DND-41 (cell line): ENCODE data around the gene RELT.

ENCODE experiments used
- ATAC-seq: fragments of 200-7000 bp; cut with Tn5 transposase; 3 replicates; pipeline ENCODE4 v1.9.1; 2021; ENCODE audit warnings: low read depth; ENCODE audit not compliant: insufficient read depth
- DNase-seq: peaks from one replicate; pipeline ENCODE4 v3.0.0-alpha.2; 2020
- H2AFZ ChIP-seq: 2 replicates; pipeline ENCODE4 v1.6.0; 2012; ENCODE audit warnings: low read depth, low read length
- H3K27ac ChIP-seq: 2 replicates; pipeline ENCODE4 v1.5.1; 2012; ENCODE audit warnings: low read length, inconsistent platforms
- H3K27me3 ChIP-seq: fragments of 200-600 bp; sonication (generic); 2 replicates; pipeline ENCODE4 v1.6.0; 2012; ENCODE audit warnings: low read length, mild to moderate bottlenecking, inconsistent platforms; ENCODE audit not compliant: insufficient read depth, poor library complexity
- H3K36me3 ChIP-seq: 2 replicates; pipeline ENCODE4 v1.5.1; 2012; ENCODE audit warnings: low read length, inconsistent platforms; ENCODE audit not compliant: insufficient read depth
- H3K4me1 ChIP-seq: 2 replicates; pipeline ENCODE4 v1.5.1; 2012; ENCODE audit warnings: mild to moderate bottlenecking, low read length; ENCODE audit not compliant: insufficient read depth
- H3K4me2 ChIP-seq: 2 replicates; pipeline ENCODE4 v1.6.0; 2012; ENCODE audit warnings: mild to moderate bottlenecking, moderate library complexity, low read length, inconsistent platforms; ENCODE audit not compliant: insufficient read depth
- H3K4me3 ChIP-seq, 2 experiments: fragments of 200-600 bp in 1 of 2; shearing (Covaris generic) in 1 of 2; 2 replicates each; pipeline ENCODE4 v1.5.1; 2012 to 2016; ENCODE audit warnings: inconsistent platforms in 2 of 2, low read length in 2 of 2, mild to moderate bottlenecking in 2 of 2, low read depth in 1 of 2, moderate library complexity in 1 of 2
- H3K79me2 ChIP-seq: 2 replicates; pipeline ENCODE4 v1.6.0; 2012; ENCODE audit warnings: low read length, inconsistent platforms; ENCODE audit not compliant: insufficient read depth
- H3K9ac ChIP-seq: 2 replicates; pipeline ENCODE4 v1.6.0; 2012; ENCODE audit warnings: low read depth, mild to moderate bottlenecking, inconsistent platforms, low read length, moderate library complexity
- H3K9me3 ChIP-seq: 2 replicates; pipeline ENCODE4 v1.5.1; 2012; ENCODE audit warnings: low read length, moderate library complexity, mild to moderate bottlenecking, inconsistent platforms; ENCODE audit not compliant: insufficient read depth, severe bottlenecking
- H4K20me1 ChIP-seq: 2 replicates; pipeline ENCODE4 v1.6.0; 2012; ENCODE audit warnings: low read length; ENCODE audit not compliant: insufficient read depth
- EZH2 ChIP-seq: IDR thresholded peaks from 3 replicates; pipeline ENCODE4 v1.6.1; 2012; ENCODE audit warnings: borderline replicate concordance, low read depth, mild to moderate bottlenecking, moderate library complexity, low read length, inconsistent platforms; ENCODE audit not compliant: severe bottlenecking
- TF ChIP-seq, protein P1 (sequence below): IDR thresholded peaks from 2 replicates; pipeline ENCODE4 v1.5.1; 2012; ENCODE audit warnings: borderline replicate concordance, low read length, moderate library complexity, mild to moderate bottlenecking; ENCODE audit not compliant: poor library complexity, severe bottlenecking; ENCODE audit errors: extremely low read depth

The RELT gene

GRCh38 chr11:73330569-73331093 lies 45.6 kb upstream of the RELT start:
- Histone ChIP-seq H3K4me1 (peaks cover 6% of the 10 kb centered on the region), H3K79me2 (no peaks in the 10 kb centered on the region), H3K4me3 (no peak overlapping the region), H4K20me1 (peaks cover under 1% of the 10 kb centered on the region), H3K36me3 (no peaks in the 10 kb centered on the region), H3K4me2 (no peak overlapping the region), H3K9ac (no peak overlapping the region), H3K27me3 (no peaks in the 10 kb centered on the region), H3K9me3 (no peaks in the 10 kb centered on the region), H3K27ac (no peak overlapping the region), H2AFZ (no peak overlapping the region)
- TF ChIP-seq, protein P1, sequence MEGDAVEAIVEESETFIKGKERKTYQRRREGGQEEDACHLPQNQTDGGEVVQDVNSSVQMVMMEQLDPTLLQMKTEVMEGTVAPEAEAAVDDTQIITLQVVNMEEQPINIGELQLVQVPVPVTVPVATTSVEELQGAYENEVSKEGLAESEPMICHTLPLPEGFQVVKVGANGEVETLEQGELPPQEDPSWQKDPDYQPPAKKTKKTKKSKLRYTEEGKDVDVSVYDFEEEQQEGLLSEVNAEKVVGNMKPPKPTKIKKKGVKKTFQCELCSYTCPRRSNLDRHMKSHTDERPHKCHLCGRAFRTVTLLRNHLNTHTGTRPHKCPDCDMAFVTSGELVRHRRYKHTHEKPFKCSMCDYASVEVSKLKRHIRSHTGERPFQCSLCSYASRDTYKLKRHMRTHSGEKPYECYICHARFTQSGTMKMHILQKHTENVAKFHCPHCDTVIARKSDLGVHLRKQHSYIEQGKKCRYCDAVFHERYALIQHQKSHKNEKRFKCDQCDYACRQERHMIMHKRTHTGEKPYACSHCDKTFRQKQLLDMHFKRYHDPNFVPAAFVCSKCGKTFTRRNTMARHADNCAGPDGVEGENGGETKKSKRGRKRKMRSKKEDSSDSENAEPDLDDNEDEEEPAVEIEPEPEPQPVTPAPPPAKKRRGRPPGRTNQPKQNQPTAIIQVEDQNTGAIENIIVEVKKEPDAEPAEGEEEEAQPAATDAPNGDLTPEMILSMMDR: peak; percentile 11
- no peak for TF ChIP-seq EZH2
- ATAC-seq: no peak
- DNase-seq: no peak

DNA sequence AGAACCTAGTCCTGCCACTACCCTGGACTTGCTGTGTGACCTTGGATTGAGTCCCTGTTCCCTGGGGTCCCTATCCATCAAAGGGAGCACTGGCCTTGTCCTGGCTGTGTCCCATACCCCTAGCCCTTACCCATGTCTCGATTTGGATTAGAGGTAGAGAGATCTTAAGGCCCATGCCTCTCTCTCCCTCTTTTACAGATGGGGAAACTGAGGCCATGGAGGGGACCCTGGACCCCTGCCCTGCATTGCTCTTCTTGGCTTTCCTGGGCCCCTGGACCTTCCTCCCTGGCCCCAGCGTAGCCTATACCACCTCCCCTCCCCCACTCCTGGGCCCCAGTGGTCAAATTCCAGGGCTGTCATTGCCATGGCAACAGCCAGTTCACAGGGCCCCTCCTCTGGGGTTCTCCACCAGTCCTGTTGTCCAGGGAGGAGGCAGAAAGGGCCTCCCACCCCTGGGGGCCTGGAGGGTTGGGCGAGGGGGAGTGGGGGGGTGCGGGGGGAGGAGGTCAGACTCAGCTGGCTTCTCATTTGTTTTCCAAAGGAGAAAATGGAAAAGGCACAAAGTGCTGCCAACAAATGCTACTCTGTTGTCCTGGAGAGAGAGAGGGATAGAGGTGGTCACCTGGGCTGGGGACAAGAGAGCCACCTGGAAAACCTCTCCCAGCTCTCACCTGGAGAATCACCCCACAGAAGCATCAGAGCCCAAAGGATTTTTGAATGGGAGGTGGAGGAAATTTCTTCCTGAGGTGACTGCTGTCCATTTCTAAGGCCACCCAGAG lies 44.9 kb upstream of the RELT start:
- Histone ChIP-seq H3K4me2 (no peak overlapping the region), H3K4me1 (peaks cover 6% of the 10 kb centered on the region), H3K27ac (no peak overlapping the region), H3K79me2 (no peaks in the 10 kb centered on the region), H3K27me3 (no peaks in the 10 kb centered on the region), H3K9ac (no peak overlapping the region), H4K20me1 (peaks cover 8% of the 10 kb centered on the region), H2AFZ (no peak overlapping the region), H3K4me3 (no peak overlapping the region), H3K9me3 (no peaks in the 10 kb centered on the region), H3K36me3 (no peaks in the 10 kb centered on the region)
- DNase-seq: no peak
- no peak for ATAC-seq
- TF ChIP-seq EZH2: no peak
- TF ChIP-seq, protein P1: no peak

DNA sequence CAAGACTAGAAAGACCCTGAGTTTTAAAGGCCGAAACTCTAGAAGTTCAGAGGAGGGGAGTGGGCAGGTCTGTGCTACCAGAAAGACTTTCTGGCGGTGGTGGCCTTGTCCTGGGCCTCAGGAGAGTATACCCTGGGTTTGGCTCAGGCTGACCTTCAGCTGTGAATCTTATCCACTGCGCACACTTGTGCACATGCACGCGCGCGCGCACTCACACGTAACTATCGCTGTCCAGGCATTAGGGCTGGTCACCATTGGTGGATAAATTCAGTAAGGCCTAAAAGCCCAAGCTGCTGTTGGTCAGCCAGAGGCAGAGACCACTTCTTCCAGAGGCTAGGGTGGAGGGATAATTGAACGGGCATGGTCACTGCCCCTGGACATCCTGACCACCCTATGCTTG lies 43.0 kb upstream of the RELT start:
- Histone ChIP-seq H3K9me3 (no peaks in the 10 kb centered on the region), H3K4me2 (no peak overlapping the region), H3K9ac (no peak overlapping the region), H3K79me2 (no peaks in the 10 kb centered on the region), H3K36me3 (no peaks in the 10 kb centered on the region), H3K27ac (no peak overlapping the region), H4K20me1 (peaks cover 8% of the 10 kb centered on the region), H3K4me3 (no peak overlapping the region), H3K4me1 (peaks cover 6% of the 10 kb centered on the region), H3K27me3 (no peaks in the 10 kb centered on the region), H2AFZ (no peak overlapping the region)
- ATAC-seq (no peak), DNase-seq (no peak)
- TF ChIP-seq, protein P1: no peak
